H9 (cell line): ENCODE measurements around the gene CD300C. TPM values are rescaled to one million over a fixed set of nuclear protein-coding genes. Genes with fewer than 3 reads are reported as not detected.

Experiments
- DNase-seq: peaks from one replicate; pipeline ENCODE4 v3.0.0-alpha.2; 2017
- H2AFZ ChIP-seq: one replicate; pipeline ENCODE4 v1.6.1; 2013; ENCODE audit warnings: mild to moderate bottlenecking, low read length, control low read depth, moderate library complexity
- H2AK5ac ChIP-seq: 2 replicates; pipeline ENCODE4 v1.6.1; 2013; ENCODE audit warnings: low read length, control low read depth, mixed read lengths; ENCODE audit not compliant: insufficient read length
- H2BK120ac ChIP-seq: one replicate; pipeline ENCODE4 v1.6.1; 2013; ENCODE audit warnings: low read depth, mild to moderate bottlenecking, low read length, control low read depth, inconsistent platforms; ENCODE audit not compliant: poor library complexity, severe bottlenecking
- H2BK12ac ChIP-seq: 2 replicates; pipeline ENCODE4 v1.6.1; 2013; ENCODE audit warnings: low read length, control low read depth, mixed read lengths, low read depth; ENCODE audit not compliant: insufficient read length
- H2BK15ac ChIP-seq: 2 replicates; pipeline ENCODE4 v1.6.1; 2013; ENCODE audit warnings: low read depth, low read length, control low read depth
- H2BK20ac ChIP-seq: one replicate; pipeline ENCODE4 v1.6.1; 2013; ENCODE audit warnings: low read depth, mild to moderate bottlenecking, low read length, control low read depth, inconsistent platforms; ENCODE audit not compliant: poor library complexity, severe bottlenecking
- H2BK5ac ChIP-seq: 2 replicates; pipeline ENCODE4 v1.6.1; 2013; ENCODE audit warnings: low read length, control low read depth, mixed read lengths; ENCODE audit not compliant: insufficient read length
- H3K14ac ChIP-seq: 2 replicates; pipeline ENCODE4 v1.6.1; 2013; ENCODE audit warnings: low read length, control low read depth; ENCODE audit not compliant: insufficient read depth
- H3K18ac ChIP-seq: 2 replicates; pipeline ENCODE4 v1.6.1; 2013; ENCODE audit warnings: low read depth, mild to moderate bottlenecking, mixed read lengths, low read length, control low read depth; ENCODE audit not compliant: insufficient read length
- H3K23ac ChIP-seq: 2 replicates; pipeline ENCODE4 v1.6.1; 2013; ENCODE audit warnings: low read length, control low read depth, mixed read lengths, low read depth; ENCODE audit not compliant: insufficient read length
- H3K23me2 ChIP-seq: 2 replicates; pipeline ENCODE4 v1.6.1; 2013; ENCODE audit warnings: low read depth, mild to moderate bottlenecking, mixed read lengths, low read length, control low read depth; ENCODE audit not compliant: insufficient read length, poor library complexity, severe bottlenecking
- H3K27ac ChIP-seq: 2 replicates; pipeline ENCODE4 v1.5.1; 2013; ENCODE audit warnings: low read length, control low read depth, mixed read lengths, low read depth; ENCODE audit not compliant: insufficient read length
- H3K27me3 ChIP-seq: 2 replicates; pipeline ENCODE4 v1.6.1; 2013; ENCODE audit warnings: low read length, control low read depth, inconsistent platforms; ENCODE audit not compliant: insufficient read depth
- H3K4ac ChIP-seq: 2 replicates; pipeline ENCODE4 v1.6.1; 2013; ENCODE audit warnings: low read depth, mild to moderate bottlenecking, control low read depth, inconsistent platforms, low read length, moderate library complexity
- H3K4me1 ChIP-seq: 2 replicates; pipeline ENCODE4 v1.6.1; 2013; ENCODE audit warnings: low read length, control low read depth, inconsistent platforms; ENCODE audit not compliant: insufficient read depth
- H3K4me2 ChIP-seq: 2 replicates; pipeline ENCODE4 v1.6.1; 2013; ENCODE audit warnings: low read length, control low read depth, mixed read lengths; ENCODE audit not compliant: insufficient read length, insufficient read depth
- H3K56ac ChIP-seq: 2 replicates; pipeline ENCODE4 v1.6.1; 2013; ENCODE audit warnings: low read depth, mild to moderate bottlenecking, mixed read lengths, low read length, control low read depth; ENCODE audit not compliant: insufficient read length
- H3K79me1 ChIP-seq: 2 replicates; pipeline ENCODE4 v1.6.1; 2013; ENCODE audit warnings: low read depth, mild to moderate bottlenecking, moderate library complexity, low read length, control low read depth, inconsistent platforms; ENCODE audit not compliant: insufficient read depth, poor library complexity, severe bottlenecking
- H3K79me2 ChIP-seq: 2 replicates; pipeline ENCODE4 v1.6.1; 2013; ENCODE audit warnings: low read length, control low read depth, inconsistent platforms; ENCODE audit not compliant: insufficient read depth
- H3K9ac ChIP-seq: 2 replicates; pipeline ENCODE4 v1.6.1; 2013; ENCODE audit warnings: low read length, control low read depth, mixed read lengths; ENCODE audit not compliant: insufficient read length; ENCODE audit errors: extremely low read depth
- H3K9me3 ChIP-seq: one replicate; pipeline ENCODE4 v1.6.1; 2013; ENCODE audit warnings: low read depth, low read length, inconsistent platforms; ENCODE audit not compliant: control insufficient read depth
- H3T11ph ChIP-seq: one replicate; pipeline ENCODE4 v1.6.1; 2013; ENCODE audit warnings: mild to moderate bottlenecking, low read length, control low read depth, inconsistent platforms
- H4K20me1 ChIP-seq: one replicate; pipeline ENCODE4 v1.6.1; 2013; ENCODE audit not compliant: control insufficient read depth, insufficient read length, insufficient read depth
- H4K5ac ChIP-seq: 2 replicates; pipeline ENCODE4 v1.6.1; 2013; ENCODE audit warnings: low read depth, mild to moderate bottlenecking, mixed read lengths, low read length, control low read depth; ENCODE audit not compliant: insufficient read length
- H4K8ac ChIP-seq: replicated peaks from 2 replicates; pipeline ENCODE4 v1.6.1; 2013; ENCODE audit warnings: low read length, control low read depth, mixed read lengths, low read depth; ENCODE audit not compliant: insufficient read length
- H4K91ac ChIP-seq: 2 replicates; pipeline ENCODE4 v1.6.1; 2013; ENCODE audit warnings: low read depth, mild to moderate bottlenecking, moderate library complexity, mixed read lengths, low read length, control low read depth; ENCODE audit not compliant: insufficient read length
- H3K27ac Mint-ChIP-seq, 3 experiments: 2 replicates in 2 of 3; 3 replicates in 1 of 3; pipeline ENCODE4 v1.8.0; 2020 to 2021; ENCODE audit warnings: mixed read lengths in 3 of 3, mild to moderate bottlenecking in 1 of 3, moderate library complexity in 1 of 3
- H3K27me3 Mint-ChIP-seq: 2 replicates; pipeline ENCODE4 v1.8.0; 2021; ENCODE audit warnings: low read depth, mild to moderate bottlenecking, moderate library complexity, mixed read lengths
- H3K36me3 Mint-ChIP-seq, 3 experiments: 2 replicates in 2 of 3; 3 replicates in 1 of 3; pipeline ENCODE4 v1.8.0; 2020 to 2021; ENCODE audit warnings: low read depth in 3 of 3, mixed read lengths in 3 of 3; ENCODE audit not compliant: insufficient read depth in 1 of 3
- H3K4me1 Mint-ChIP-seq, 2 experiments: 2 replicates each; pipeline ENCODE4 v1.8.0; 2020; ENCODE audit warnings: mixed read lengths in 2 of 2
- H3K4me3 Mint-ChIP-seq, 2 experiments: 2 replicates in 1 of 2; 3 replicates in 1 of 2; pipeline ENCODE4 v1.8.0; 2020 to 2021; ENCODE audit warnings: mild to moderate bottlenecking in 2 of 2, mixed read lengths in 2 of 2, moderate library complexity in 1 of 2
- H3K9me3 Mint-ChIP-seq, 2 experiments: 2 replicates in 1 of 2; 3 replicates in 1 of 2; pipeline ENCODE4 v1.8.0; 2020; ENCODE audit warnings: mild to moderate bottlenecking in 2 of 2, mixed read lengths in 2 of 2, moderate library complexity in 1 of 2
- CTCF ChIP-seq: fragments of 200-600 bp; sonication (generic); conservative IDR thresholded peaks from 3 replicates; pipeline ENCODE4 v1.8.0; 2021; ENCODE audit warnings: antibody characterized with exemption, mild to moderate bottlenecking
- WGBS: extraction: QIAGEN DNeasy Blood & Tissue Kit; methylation state at CpG from one replicate; pipeline ENCODE4 v1.1.7; 2013; ENCODE audit warnings: missing lambda C conversion rate, low lambda C conversion rate, mixed read lengths; ENCODE audit not compliant: insufficient read length; ENCODE audit errors: extremely low coverage; 5-methylcytosine and 5-hydroxymethylcytosine counted together
- total RNA-seq: library from RNA; stranded (reverse); gene quantifications from 2 replicates; pipeline ENCODE4 v1.2.1, GENCODE V29; 2021

Gene CD300C
- total RNA-seq, 1 experiment from 2014 or later: not detected

- Histone ChIP-seq H2AK5ac (no peak overlapping the region), H2BK5ac (no peak overlapping the region), H2BK12ac (no peak overlapping the region), H2BK120ac (no peak overlapping the region), H3K23me2 (no peaks in the 10 kb centered on the region), H3K14ac (no peak overlapping the region), H2BK15ac (no peak overlapping the region), H3K27me3 (no peaks in the 10 kb centered on the region), H3T11ph (no peak overlapping the region), H3K4me2 (no peak overlapping the region), H3K23ac (no peak overlapping the region), H3K56ac (no peak overlapping the region), H3K79me1 (no peaks in the 10 kb centered on the region), H3K79me2 (no peaks in the 10 kb centered on the region), H4K5ac (no peak overlapping the region), H4K20me1 (no peaks in the 10 kb centered on the region), H3K18ac (no peak overlapping the region), H3K4me1 (peaks cover 2% of the 10 kb centered on the region; the same call in 1 of the 2 replicates), H3K9me3 (no peaks in the 10 kb centered on the region), H2AFZ (no peak overlapping the region), H4K91ac (no peak overlapping the region), H4K8ac (no peak overlapping the region), H3K4ac (no peak overlapping the region), H2BK20ac (no peak overlapping the region), H3K27ac (no peak overlapping the region), H3K9ac (no peak overlapping the region)
- Mint-ChIP-seq H3K27me3 (peaks cover 38% of the 10 kb centered on the region), H3K4me1 (peaks cover 4 to 9% of the 10 kb centered on the region in 2 experiments), H3K4me3 (no peak overlapping the region), H3K27ac (peak overlapping the region in 1 of 3 experiments; percentile 59; a peak in 2 of 7 replicates), H3K36me3 (no peaks in the 10 kb centered on the region; a peak in 2 of 7 replicates), H3K9me3 (peaks cover 0 to 8% of the 10 kb centered on the region in 2 experiments; a peak in 2 of 5 replicates)
- WGBS: no CpG with 5 or more reads among the region's 5 CpGs
- no peak for DNase-seq
- no peak for TF ChIP-seq CTCF
Measured at GRCh38 chr17:74565126-74565525, 19.2 kb upstream of the CD300C start.
